Chondrocyte (in vitro differentiated cells): ENCODE measurements around the gene MYO1D. TPM values are rescaled to one million over a fixed set of nuclear protein-coding genes. Genes with fewer than 3 reads are reported as not detected.

ENCODE experiments used
- DNase-seq: peaks from one replicate; pipeline ENCODE4 v3.0.0; 2021; ENCODE audit warnings: mixed read lengths, low spot score
- H3K27ac Mint-ChIP-seq: one replicate; pipeline ENCODE4 v1.8.0; 2021; ENCODE audit warnings: mild to moderate bottlenecking, moderate library complexity, mixed read lengths; ENCODE audit not compliant: unreplicated experiment
- H3K27me3 Mint-ChIP-seq: 2 replicates; pipeline ENCODE4 v1.8.0; 2021; ENCODE audit warnings: low read depth, mixed read lengths
- H3K36me3 Mint-ChIP-seq: 2 replicates; pipeline ENCODE4 v1.8.0; 2021; ENCODE audit warnings: low read depth, mixed read lengths
- H3K4me1 Mint-ChIP-seq: 2 replicates; pipeline ENCODE4 v1.8.0; 2021; ENCODE audit warnings: low read depth, mild to moderate bottlenecking, mixed read lengths
- H3K4me3 Mint-ChIP-seq: one replicate; pipeline ENCODE4 v1.8.0; 2021; ENCODE audit warnings: mild to moderate bottlenecking, moderate library complexity, mixed read lengths; ENCODE audit not compliant: unreplicated experiment
- H3K9me3 Mint-ChIP-seq: 2 replicates; pipeline ENCODE4 v1.8.0; 2021; ENCODE audit warnings: low read depth, mixed read lengths
- total RNA-seq: library from RNA; stranded (reverse); gene quantifications from 3 replicates; pipeline ENCODE4 v1.2.1, GENCODE V29; 2021
- TF ChIP-seq, protein P1 (sequence below): fragments of 200-600 bp; sonication (generic); IDR thresholded peaks from 2 replicates; pipeline ENCODE4 v1.5.0; 2021; ENCODE audit warnings: antibody characterized with exemption, mild to moderate bottlenecking, moderate library complexity

Gene MYO1D
- total RNA-seq, 1 donor from 2014 or later, result 107 TPM

DNA sequence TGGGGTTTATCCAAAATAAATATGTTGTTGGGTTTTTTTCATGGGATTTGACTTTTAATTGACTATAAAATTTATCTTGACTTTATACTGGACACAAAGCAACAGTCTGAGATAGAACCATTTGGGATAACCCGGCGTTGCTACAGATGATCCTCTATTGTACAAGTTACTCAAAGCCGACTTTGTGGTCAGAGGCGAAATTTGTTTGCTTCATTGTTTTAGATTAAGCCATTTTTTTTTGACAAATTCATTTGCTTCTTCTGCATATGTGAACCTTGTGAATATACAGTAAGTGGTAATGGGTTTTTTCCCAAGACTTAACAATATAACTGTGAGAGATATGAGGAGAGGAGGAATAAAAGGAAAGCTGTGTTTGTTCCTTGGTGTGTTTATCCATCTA, 11.8 kb downstream of the MYO1D start:
- no peaks in the 10 kb centered on the region for H3K36me3 Mint-ChIP-seq
- DNase-seq, result no peak
- H3K27ac Mint-ChIP-seq, result no peak overlapping the region
- H3K9me3 Mint-ChIP-seq, result peaks cover 3% of the 10 kb centered on the region
- no peak overlapping the region for H3K4me3 Mint-ChIP-seq
- no peaks in the 10 kb centered on the region for H3K27me3 Mint-ChIP-seq
- peaks cover 44% of the 10 kb centered on the region for H3K4me1 Mint-ChIP-seq
- TF ChIP-seq, protein P1, sequence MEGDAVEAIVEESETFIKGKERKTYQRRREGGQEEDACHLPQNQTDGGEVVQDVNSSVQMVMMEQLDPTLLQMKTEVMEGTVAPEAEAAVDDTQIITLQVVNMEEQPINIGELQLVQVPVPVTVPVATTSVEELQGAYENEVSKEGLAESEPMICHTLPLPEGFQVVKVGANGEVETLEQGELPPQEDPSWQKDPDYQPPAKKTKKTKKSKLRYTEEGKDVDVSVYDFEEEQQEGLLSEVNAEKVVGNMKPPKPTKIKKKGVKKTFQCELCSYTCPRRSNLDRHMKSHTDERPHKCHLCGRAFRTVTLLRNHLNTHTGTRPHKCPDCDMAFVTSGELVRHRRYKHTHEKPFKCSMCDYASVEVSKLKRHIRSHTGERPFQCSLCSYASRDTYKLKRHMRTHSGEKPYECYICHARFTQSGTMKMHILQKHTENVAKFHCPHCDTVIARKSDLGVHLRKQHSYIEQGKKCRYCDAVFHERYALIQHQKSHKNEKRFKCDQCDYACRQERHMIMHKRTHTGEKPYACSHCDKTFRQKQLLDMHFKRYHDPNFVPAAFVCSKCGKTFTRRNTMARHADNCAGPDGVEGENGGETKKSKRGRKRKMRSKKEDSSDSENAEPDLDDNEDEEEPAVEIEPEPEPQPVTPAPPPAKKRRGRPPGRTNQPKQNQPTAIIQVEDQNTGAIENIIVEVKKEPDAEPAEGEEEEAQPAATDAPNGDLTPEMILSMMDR, result no peak

DNA sequence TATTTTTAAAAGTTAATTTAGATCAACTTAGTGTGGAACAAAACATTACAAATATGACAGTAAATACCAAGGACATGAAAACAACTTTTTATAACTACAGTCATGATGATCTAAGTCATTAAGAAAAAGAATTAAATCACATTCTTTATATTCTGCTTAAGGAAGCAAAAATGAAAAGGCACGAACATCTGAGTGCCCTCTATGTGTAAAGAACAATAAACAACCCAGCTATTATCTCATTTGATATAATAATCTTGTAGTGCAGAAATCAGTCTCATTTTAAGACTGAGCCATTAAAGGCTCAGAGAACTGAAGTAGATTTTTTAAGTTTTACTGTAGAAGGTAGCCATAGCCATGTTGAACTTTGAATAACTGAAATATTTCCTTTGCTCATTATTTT, 13.4 kb downstream of the MYO1D start:
- H3K4me3 Mint-ChIP-seq, result no peak overlapping the region
- H3K4me1 Mint-ChIP-seq, result peaks cover 36% of the 10 kb centered on the region
- TF ChIP-seq, protein P1, result no peak
- DNase-seq, result no peak
- H3K9me3 Mint-ChIP-seq, result peaks cover 3% of the 10 kb centered on the region
- H3K27me3 Mint-ChIP-seq, result no peaks in the 10 kb centered on the region
- no peaks in the 10 kb centered on the region for H3K36me3 Mint-ChIP-seq
- H3K27ac Mint-ChIP-seq, result no peak overlapping the region

GRCh38 chr17:32862940-32863339, 14.0 kb downstream of the MYO1D start:
- Mint-ChIP-seq H3K9me3 (no peaks in the 10 kb centered on the region), H3K36me3 (no peaks in the 10 kb centered on the region), H3K4me3 (no peak overlapping the region), H3K27me3 (no peaks in the 10 kb centered on the region), H3K27ac (no peak overlapping the region), H3K4me1 (peaks cover 29% of the 10 kb centered on the region)
- TF ChIP-seq, protein P1, result no peak
- DNase-seq, result no peak

DNA sequence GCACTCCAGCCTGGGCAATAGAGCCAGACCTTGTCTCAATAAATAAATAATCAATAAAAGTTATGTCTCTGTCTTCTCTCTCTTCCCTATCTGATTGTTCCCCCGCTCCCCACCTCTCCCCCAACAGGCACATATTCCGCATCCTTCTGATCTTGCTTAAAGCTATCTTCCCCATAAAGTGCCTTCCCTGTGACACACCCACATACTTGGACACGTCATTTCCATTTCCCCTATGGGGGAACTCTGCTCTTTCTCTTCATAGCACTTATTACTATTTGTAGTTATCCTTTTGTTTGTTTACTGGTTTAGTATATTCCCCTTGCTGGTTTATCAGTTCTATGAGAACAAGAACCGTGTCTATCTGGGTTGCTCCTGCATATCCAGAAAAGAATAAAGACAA, 14.9 kb downstream of the MYO1D start:
- H3K36me3 Mint-ChIP-seq, result no peaks in the 10 kb centered on the region
- H3K27me3 Mint-ChIP-seq, result no peaks in the 10 kb centered on the region
- DNase-seq, result no peak
- H3K4me3 Mint-ChIP-seq, result no peak overlapping the region
- H3K9me3 Mint-ChIP-seq, result no peaks in the 10 kb centered on the region
- peaks cover 29% of the 10 kb centered on the region for H3K4me1 Mint-ChIP-seq
- H3K27ac Mint-ChIP-seq, result no peak overlapping the region
- TF ChIP-seq, protein P1, result no peak

- Mint-ChIP-seq H3K9me3 (no peaks in the 10 kb centered on the region), H3K36me3 (no peaks in the 10 kb centered on the region), H3K4me3 (no peak overlapping the region), H3K4me1 (peaks cover 19% of the 10 kb centered on the region), H3K27ac (no peak overlapping the region), H3K27me3 (no peaks in the 10 kb centered on the region)
- DNase-seq, result no peak
- TF ChIP-seq, protein P1, result no peak
These were observed 16.9 kb downstream of the MYO1D start for GRCh38 chr17:32859857-32860525.
